Measurements from ENCODE around the gene ESRP2. TPM values are rescaled to one million over a fixed set of nuclear protein-coding genes. Genes with fewer than 3 reads are reported as not detected.

Gene ESRP2
- total and polyA plus RNA-seq, 12 donors = 0.07 to 1.0 (median 0.44) TPM

DNA sequence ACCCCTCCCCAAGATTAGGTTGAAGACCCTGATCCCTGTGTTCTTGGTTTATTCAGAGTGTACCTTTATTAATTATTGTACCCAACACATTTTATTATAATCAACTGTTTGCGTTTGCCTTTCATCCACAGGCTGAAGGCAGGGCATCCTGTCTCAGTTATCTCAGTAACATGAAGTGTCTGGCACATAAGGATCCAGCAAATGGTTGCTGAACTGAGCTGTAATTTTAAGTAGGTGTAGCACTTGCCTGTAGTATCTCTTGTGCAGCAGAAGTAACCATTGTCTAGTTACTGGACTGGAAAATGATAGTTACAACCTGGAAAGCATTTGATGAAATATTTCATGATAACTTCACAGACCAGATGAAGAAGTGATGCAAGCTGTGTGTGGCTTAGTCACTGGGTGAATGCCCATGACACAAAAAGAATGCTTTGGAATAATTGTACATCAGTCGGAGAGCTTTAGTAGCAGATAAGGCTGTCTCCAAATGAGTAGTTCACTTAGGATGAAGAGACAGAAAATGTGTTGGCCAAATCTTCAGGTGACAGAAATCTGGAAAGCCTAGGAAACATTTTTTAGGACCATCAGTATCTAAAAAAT lies 56.6 kb downstream of the ESRP2 start:
- TF ChIP-seq, protein P1, sequence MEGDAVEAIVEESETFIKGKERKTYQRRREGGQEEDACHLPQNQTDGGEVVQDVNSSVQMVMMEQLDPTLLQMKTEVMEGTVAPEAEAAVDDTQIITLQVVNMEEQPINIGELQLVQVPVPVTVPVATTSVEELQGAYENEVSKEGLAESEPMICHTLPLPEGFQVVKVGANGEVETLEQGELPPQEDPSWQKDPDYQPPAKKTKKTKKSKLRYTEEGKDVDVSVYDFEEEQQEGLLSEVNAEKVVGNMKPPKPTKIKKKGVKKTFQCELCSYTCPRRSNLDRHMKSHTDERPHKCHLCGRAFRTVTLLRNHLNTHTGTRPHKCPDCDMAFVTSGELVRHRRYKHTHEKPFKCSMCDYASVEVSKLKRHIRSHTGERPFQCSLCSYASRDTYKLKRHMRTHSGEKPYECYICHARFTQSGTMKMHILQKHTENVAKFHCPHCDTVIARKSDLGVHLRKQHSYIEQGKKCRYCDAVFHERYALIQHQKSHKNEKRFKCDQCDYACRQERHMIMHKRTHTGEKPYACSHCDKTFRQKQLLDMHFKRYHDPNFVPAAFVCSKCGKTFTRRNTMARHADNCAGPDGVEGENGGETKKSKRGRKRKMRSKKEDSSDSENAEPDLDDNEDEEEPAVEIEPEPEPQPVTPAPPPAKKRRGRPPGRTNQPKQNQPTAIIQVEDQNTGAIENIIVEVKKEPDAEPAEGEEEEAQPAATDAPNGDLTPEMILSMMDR (IDR thresholded peaks at IDR 0.05) = no peak
- Histone ChIP-seq H3K4me1 (peaks cover 0 to 7% (median 0%) of the 10 kb centered on the region in 9 donors), H3K9me3 (no peaks in the 10 kb centered on the region), H3K36me3 (peaks cover 0 to 93% (median 41%) of the 10 kb centered on the region in 9 donors), H3K4me3 (no peak overlapping the region), H3K27me3 (no peaks in the 10 kb centered on the region), H3K27ac (no peak overlapping the region)
- ATAC-seq = peak in 2 of 8 donors; percentile 37 to 64
- intact Hi-C loops (cut with DNase I) = no loop called here
- DNase-seq = no peak
- WGBS, 2 donors = 41 to 55% methylated on average over 2 of the region's 2 CpGs

Small RNA genes lying within 50 kb of the gene (microRNA-seq; reads per million reads assigned to microRNA genes)
- 0 reads per million in 2 donors for gene MIR6773

Other genes starting within 250 kb of the ESRP2 start
- gene DPEP2, start 236.6 kb downstream of the ESRP2 start, total RNA-seq = 1 to 10 TPM in 9 of 10 donors, not detected in 1; 1.2 to 6.2 (median 1.7) TPM
- gene DPEP2, start 236.6 kb downstream of the ESRP2 start, polyA plus RNA-seq = 1 to 10 TPM; 1.0 to 1.5 TPM
- gene DPEP2NB, start 220.2 kb downstream of the ESRP2 start, total RNA-seq = not detected
- not detected for gene DPEP2NB, start 220.2 kb downstream of the ESRP2 start, polyA plus RNA-seq
- gene DDX28, start 212.9 kb downstream of the ESRP2 start, total RNA-seq = 10 to 100 TPM in 4 of 10 donors, 1 to 10 TPM in 6; 8.4 to 13.1 (median 9.7) TPM
- gene DDX28, start 212.9 kb downstream of the ESRP2 start, polyA plus RNA-seq = 1 to 10 TPM; 5.3 to 9.6 TPM
- gene DUS2, start 212.8 kb downstream of the ESRP2 start, total RNA-seq = 10 to 100 TPM in 2 of 10 donors, 1 to 10 TPM in 8; 4.8 to 13.1 (median 7.2) TPM
- gene DUS2, start 212.8 kb downstream of the ESRP2 start, polyA plus RNA-seq = 1 to 10 TPM; 4.2 to 9.6 TPM
- gene NFATC3, start 150.8 kb downstream of the ESRP2 start, total RNA-seq = 10 to 100 TPM; 19.8 to 32.9 (median 25.1) TPM
- 1 to 10 TPM; 6.3 to 9.2 TPM for gene NFATC3, start 150.8 kb downstream of the ESRP2 start, polyA plus RNA-seq
- gene PLA2G15, start 9.2 kb upstream of the ESRP2 start, total RNA-seq = 10 to 100 TPM; 31.0 to 62.1 (median 44.0) TPM
- gene PLA2G15, start 9.2 kb upstream of the ESRP2 start, polyA plus RNA-seq = 10 to 100 TPM; 33.1 to 33.7 TPM
- gene SLC7A6, start 28.4 kb upstream of the ESRP2 start, total RNA-seq = 10 to 100 TPM; 28.4 to 59.2 (median 42.4) TPM
- 10 to 100 TPM; 22.6 to 85.6 TPM for gene SLC7A6, start 28.4 kb upstream of the ESRP2 start, polyA plus RNA-seq
- gene SLC7A6OS, start 74.8 kb upstream of the ESRP2 start, total RNA-seq = 10 to 100 TPM in 9 of 10 donors, 1 to 10 TPM in 1; 9.9 to 14.4 (median 12.8) TPM
- gene SLC7A6OS, start 74.8 kb upstream of the ESRP2 start, polyA plus RNA-seq = 1 to 10 TPM; 7.3 to 9.6 TPM
- 10 to 100 TPM; 22.0 to 39.2 (median 30.7) TPM for gene PRMT7, start 74.9 kb upstream of the ESRP2 start, total RNA-seq
- 10 to 100 TPM; 18.1 to 57.8 TPM for gene PRMT7, start 74.9 kb upstream of the ESRP2 start, polyA plus RNA-seq
- gene SMPD3, start 212.4 kb upstream of the ESRP2 start, total RNA-seq = 1 to 10 TPM in 1 of 10 donors, under 1 TPM in 8, not detected in 1; 0.05 to 1.2 (median 0.34) TPM
- gene SMPD3, start 212.4 kb upstream of the ESRP2 start, polyA plus RNA-seq = under 1 TPM; 0.03 to 0.15 TPM

All from heart right ventricle (tissue), 16 donors.